Mucosa of rectum (tissue), 2 donors: ENCODE data around the gene NBPF3.
"Not testable (repeated sequence)": the region's sequence is repeated elsewhere in the genome, so short reads cannot be mapped to it uniquely, and the experiment has no call there.

Source experiments
- H3K27ac ChIP-seq, 2 donors: one replicate each; pipeline ENCODE4 v1.7.0; 2013; ENCODE audit warnings: inconsistent platforms in 2 of 2, low read depth in 2 of 2, low read length in 2 of 2
- H3K27me3 ChIP-seq, 2 donors: one replicate each; pipeline ENCODE4 v1.7.0; 2013; ENCODE audit warnings: low read length in 2 of 2; ENCODE audit not compliant: control insufficient read depth in 2 of 2, insufficient read depth in 2 of 2
- H3K36me3 ChIP-seq, 2 donors: one replicate each; pipeline ENCODE4 v1.7.0; 2013; ENCODE audit warnings: low read length in 2 of 2; ENCODE audit not compliant: control insufficient read depth in 2 of 2, insufficient read depth in 2 of 2
- H3K4me1 ChIP-seq, 2 donors: one replicate each; pipeline ENCODE4 v1.7.0; 2013; ENCODE audit warnings: low read length in 2 of 2, mild to moderate bottlenecking in 1 of 2; ENCODE audit not compliant: control insufficient read depth in 2 of 2, insufficient read depth in 2 of 2
- H3K4me3 ChIP-seq, 2 donors: one replicate each; pipeline ENCODE4 v1.7.0; 2013; ENCODE audit warnings: low read length in 2 of 2
- H3K9ac ChIP-seq, 2 donors: one replicate each; pipeline ENCODE4 v1.7.0; 2013; ENCODE audit warnings: low read length in 2 of 2, low read depth in 1 of 2, mild to moderate bottlenecking in 1 of 2
- H3K9me3 ChIP-seq, 2 donors: one replicate each; pipeline ENCODE4 v1.7.0; 2013; ENCODE audit warnings: low read length in 2 of 2; ENCODE audit not compliant: control insufficient read depth in 2 of 2
- donor health status: healthy.
- donor health status: Normal muscosa, but diverticular disease.

Gene NBPF3

DNA sequence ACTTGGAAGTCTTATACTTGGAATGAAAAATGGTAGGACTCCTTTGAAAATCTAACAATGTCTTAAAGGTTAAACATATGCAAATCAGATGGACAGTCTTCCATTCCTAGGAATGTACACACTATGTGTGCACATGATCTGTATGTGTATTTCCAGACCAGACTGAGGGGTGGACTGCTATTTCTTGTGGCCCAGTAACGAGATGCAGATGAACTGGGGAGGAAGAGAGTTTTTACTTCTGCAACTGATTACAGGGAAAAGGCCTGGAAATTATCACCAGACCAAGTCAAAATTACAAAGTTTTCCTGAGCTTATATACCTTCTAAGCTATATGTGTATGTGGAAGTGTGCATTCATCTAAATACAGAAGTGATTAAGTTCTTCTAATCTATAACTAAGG, 17.7 kb downstream of the NBPF3 start:
- no peaks in the 10 kb centered on the region for H3K36me3 ChIP-seq
- H3K4me3 ChIP-seq = no peak overlapping the region
- no peaks in the 10 kb centered on the region for H3K27me3 ChIP-seq
- H3K27ac ChIP-seq = no peak overlapping the region
- H3K9ac ChIP-seq = no peak overlapping the region
- no peaks in the 10 kb centered on the region for H3K9me3 ChIP-seq
- H3K4me1 ChIP-seq = no peaks in the 10 kb centered on the region

DNA sequence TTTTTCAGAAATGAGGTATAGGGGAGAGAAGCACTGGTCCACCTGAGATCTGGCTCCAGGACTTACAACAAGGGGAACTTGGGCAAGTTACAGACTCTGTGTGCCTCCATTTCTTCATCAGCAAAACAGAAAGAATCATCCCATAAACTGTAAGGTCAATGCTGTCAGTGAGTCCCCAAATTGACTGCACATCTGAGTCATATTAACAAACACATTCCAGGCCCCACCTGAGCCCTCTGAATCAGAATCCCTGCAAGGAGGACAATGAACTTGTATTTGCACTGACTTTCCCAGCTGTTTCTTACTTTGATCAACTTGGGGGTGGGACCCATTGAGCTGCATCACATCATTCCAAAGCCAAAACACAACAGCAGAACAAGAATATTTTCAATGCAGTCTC, 25.2 kb downstream of the NBPF3 start:
- H3K27ac ChIP-seq, H3K9me3 ChIP-seq, H3K36me3 ChIP-seq, H3K4me1 ChIP-seq, H3K4me3 ChIP-seq, H3K27me3 ChIP-seq, H3K9ac ChIP-seq: not testable (repeated sequence)

DNA sequence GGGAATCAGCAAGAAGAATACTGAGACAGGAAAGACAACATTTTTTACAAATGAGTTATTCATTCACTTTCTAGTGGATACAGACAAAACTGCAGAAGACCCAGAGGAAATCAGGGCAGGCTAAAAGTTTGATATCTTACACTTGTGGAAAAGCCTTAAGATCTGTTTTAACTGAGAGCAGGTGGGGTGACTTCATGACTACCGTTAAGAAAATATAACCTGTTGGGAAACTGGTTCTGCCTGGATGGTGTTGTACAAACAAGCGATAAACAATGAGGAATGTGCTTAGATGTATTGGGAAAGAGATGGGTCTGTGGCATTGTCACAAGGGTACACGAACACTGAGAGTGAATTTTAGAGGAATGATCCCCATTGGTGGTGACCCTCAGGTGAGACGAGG, 28.0 kb downstream of the NBPF3 start:
- H3K9me3 ChIP-seq, H3K9ac ChIP-seq, H3K27ac ChIP-seq, H3K4me1 ChIP-seq, H3K27me3 ChIP-seq, H3K4me3 ChIP-seq, H3K36me3 ChIP-seq: not testable (repeated sequence)

DNA sequence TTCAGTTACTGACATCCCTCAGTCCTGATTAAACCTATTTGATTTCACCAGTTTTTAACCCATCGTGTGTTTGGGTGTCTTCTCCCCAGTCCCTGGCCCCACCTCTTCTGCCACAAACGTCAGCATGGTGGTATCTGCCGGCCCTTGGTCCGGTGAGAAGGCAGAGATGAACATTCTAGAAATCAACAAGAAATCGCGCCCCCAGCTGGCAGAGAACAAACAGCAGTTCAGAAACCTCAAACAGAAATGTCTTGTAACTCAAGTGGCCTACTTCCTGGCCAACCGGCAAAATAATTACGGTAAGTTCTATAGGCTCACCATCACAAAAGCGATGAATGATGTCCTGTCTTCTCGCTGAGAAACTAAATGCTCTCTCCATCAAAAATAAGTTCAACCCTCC, 28.7 kb downstream of the NBPF3 start:
- no peaks in the 10 kb centered on the region for H3K36me3 ChIP-seq

DNA sequence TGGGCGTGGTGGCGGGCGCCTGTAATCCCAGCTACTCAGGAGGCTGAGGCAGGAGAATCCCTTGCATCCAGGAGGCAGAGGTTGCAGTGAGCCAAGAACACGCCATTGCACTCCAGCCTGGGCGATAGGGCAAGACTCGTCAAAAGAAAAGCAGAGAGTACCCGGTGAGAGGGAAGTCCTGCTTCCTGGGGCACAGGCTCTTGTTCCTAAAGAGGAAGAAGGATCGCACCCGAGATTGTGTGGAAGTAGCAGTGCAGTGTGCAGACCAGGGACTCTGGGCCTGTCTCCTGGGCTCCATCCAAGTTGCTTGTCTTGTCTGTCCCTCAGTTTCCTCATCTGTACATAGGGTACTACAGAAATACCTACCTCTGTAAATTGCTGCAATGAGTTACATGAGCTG, 29.6 kb downstream of the NBPF3 start:
- Histone ChIP-seq H3K9me3 (no peaks in the 10 kb centered on the region), H3K9ac (no peak overlapping the region), H3K4me3 (no peak overlapping the region), H3K36me3 (no peaks in the 10 kb centered on the region), H3K27ac (no peak overlapping the region), H3K27me3 (no peaks in the 10 kb centered on the region), H3K4me1 (no peaks in the 10 kb centered on the region)

More for the DNA sequence above, 28.7 kb downstream of the NBPF3 start:
- Histone ChIP-seq H3K27ac (no peak overlapping the region), H3K9me3 (no peaks in the 10 kb centered on the region), H3K4me3 (no peak overlapping the region), H3K27me3 (no peaks in the 10 kb centered on the region), H3K4me1 (no peaks in the 10 kb centered on the region), H3K9ac (no peak overlapping the region)

DNA sequence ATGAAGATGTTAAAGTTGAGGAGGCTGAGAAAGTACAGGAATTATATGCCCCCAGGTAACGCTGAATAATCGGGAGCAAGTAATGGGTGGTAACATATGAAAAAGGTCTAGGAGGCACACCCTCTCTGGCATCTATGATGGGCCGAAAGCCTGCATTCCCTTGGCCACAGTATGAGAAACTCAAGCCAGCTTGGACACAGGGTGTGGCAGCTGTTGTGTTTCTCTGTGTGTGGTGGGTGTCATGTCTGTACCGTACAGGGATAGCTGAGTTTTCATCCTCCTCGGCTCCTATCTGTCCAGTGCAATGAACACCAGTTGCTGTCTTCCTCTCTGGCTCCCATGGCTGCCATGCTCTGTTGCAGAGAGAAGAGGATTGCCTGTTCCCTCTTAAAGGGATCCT, 32.9 kb downstream of the NBPF3 start:
- Histone ChIP-seq H3K36me3 (no peaks in the 10 kb centered on the region), H3K9me3 (no peaks in the 10 kb centered on the region), H3K9ac (no peak overlapping the region)

DNA sequence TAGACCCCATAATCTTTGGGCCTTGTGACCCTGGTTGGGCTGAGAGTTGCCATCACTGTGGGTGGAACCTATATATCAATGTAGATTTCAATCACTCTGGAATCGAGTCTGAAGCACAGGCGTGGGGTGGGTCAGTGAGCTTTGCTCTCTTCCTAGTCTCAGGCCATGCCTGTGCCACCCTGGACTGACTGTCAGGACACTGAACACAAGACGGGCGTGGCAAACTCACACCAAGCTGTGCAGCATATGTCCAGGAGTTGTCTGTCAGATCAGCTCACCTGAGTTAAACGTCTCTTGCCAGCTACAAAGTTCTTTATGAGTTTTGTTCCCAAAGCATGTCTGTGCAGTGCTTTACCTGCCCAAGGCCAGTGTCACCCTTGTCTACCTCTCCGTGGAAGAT, 38.4 kb downstream of the NBPF3 start:
- no peak overlapping the region for H3K27ac ChIP-seq
- H3K9ac ChIP-seq = no peak overlapping the region
- peaks cover 0 to 8% of the 10 kb centered on the region in 2 donors for H3K36me3 ChIP-seq
- no peaks in the 10 kb centered on the region for H3K4me1 ChIP-seq
- H3K27me3 ChIP-seq = no peaks in the 10 kb centered on the region
- H3K4me3 ChIP-seq = no peak overlapping the region
- H3K9me3 ChIP-seq = no peaks in the 10 kb centered on the region

More for the DNA sequence above, 32.9 kb downstream of the NBPF3 start:
- no peak overlapping the region for H3K27ac ChIP-seq
- no peaks in the 10 kb centered on the region for H3K27me3 ChIP-seq
- no peaks in the 10 kb centered on the region for H3K4me1 ChIP-seq
- H3K4me3 ChIP-seq = no peak overlapping the region

DNA sequence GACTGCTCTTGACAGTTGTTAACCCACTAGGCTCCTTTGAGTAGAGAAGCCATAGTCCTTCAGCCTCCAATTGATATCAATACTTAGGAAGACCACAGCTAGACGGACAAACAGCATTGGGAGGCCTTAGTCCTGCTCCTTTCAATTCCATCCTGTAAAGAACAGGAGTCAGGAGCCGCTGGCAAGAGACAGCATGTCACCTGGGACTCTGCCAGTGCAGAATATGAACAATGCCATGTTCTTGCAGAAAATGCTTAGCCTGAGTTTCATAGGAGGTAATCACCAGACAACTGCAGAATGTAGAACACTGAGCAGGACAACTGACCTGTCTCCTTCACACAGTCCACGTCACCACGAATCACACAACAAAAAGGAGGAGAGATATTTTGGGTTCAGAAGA, 43.9 kb downstream of the NBPF3 start:
- not testable (repeated sequence) for H3K4me3 ChIP-seq, H3K27ac ChIP-seq, H3K9ac ChIP-seq, H3K27me3 ChIP-seq, H3K4me1 ChIP-seq, H3K9me3 ChIP-seq, H3K36me3 ChIP-seq

DNA sequence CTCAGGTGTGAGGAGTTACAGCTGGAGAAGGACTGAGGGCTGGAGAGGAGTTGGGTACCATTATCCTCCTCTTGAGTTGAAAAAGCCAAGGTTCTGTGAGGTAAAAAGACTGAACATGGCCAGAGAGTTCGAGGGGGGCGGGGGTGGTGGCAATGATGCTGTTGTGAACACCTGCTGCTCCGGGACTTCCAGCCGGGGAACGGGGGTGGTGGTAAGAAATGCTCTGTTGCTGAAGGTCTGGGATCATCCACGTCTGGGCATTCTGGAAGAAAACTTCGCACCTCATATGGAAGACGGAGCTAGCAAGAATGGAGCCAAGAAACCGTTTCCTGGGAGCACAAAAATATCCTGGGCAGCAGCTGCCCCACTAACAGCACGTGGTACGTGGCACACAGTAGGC, 49.2 kb downstream of the NBPF3 start:
- peaks cover 0 to 2% of the 10 kb centered on the region in 2 donors for H3K27me3 ChIP-seq
- H3K4me3 ChIP-seq = no peak overlapping the region
- H3K9me3 ChIP-seq = no peaks in the 10 kb centered on the region
- H3K9ac ChIP-seq = no peak overlapping the region
- H3K27ac ChIP-seq = no peak overlapping the region
- no peaks in the 10 kb centered on the region for H3K36me3 ChIP-seq
- H3K4me1 ChIP-seq = peaks cover 0 to 3% of the 10 kb centered on the region in 2 donors

DNA sequence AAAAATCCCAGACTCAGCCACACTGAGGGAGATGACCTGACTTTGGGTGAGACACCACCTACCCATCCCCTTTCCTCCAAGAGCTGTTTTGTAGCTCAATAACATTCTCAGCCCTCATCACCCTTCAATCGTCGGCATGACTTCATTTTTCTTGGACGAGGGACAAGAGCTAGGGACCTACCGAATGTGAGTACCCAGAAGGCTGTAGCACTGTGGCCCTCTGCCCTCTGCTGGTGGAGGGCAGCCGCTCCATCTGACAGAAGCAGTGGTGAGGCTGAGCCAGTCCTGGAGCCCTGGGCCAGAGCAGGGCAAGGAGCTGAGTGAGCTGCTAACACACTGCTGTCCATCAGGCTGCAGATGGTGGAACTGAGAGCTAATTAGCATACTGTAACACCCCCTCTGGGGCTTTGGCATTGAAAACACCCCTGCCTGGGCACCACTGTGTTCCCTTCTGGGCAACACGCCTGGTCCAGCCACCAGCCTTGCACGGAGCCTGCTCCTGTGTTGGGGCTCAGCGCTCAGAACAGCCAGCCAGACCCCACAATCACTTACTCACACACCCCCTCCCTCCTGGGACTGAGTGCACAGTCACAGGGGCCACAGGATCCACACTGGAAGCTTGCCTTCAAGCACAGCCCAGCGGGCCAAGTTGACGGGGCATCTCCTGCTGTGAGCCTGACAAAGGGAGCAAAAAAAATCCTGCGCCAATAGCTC, 51.0 kb downstream of the NBPF3 start:
- no peak overlapping the region for H3K9ac ChIP-seq
- peaks cover 0 to 2% of the 10 kb centered on the region in 2 donors for H3K27me3 ChIP-seq
- no peak overlapping the region for H3K4me3 ChIP-seq
- H3K4me1 ChIP-seq = peaks cover 0 to 3% of the 10 kb centered on the region in 2 donors
- H3K9me3 ChIP-seq = no peaks in the 10 kb centered on the region
- H3K36me3 ChIP-seq = no peaks in the 10 kb centered on the region
- no peak overlapping the region for H3K27ac ChIP-seq
